HEK293 (cell line): ENCODE results near the gene STRBP.

Experiments used
- IKZF3 ChIP-seq: fragments of 450-650 bp; IDR thresholded peaks from 2 replicates; pipeline ENCODE4 v1.5.0; 2018; ENCODE audit warnings: missing biosample characterization, mild to moderate bottlenecking, missing genetic modification characterization, moderate library complexity
- MEIS1 ChIP-seq: sonication (generic); formaldehyde crosslinking; IDR thresholded peaks from 2 replicates; pipeline ENCODE4 v1.8.1; 2022; ENCODE audit warnings: missing genetic modification reagents, mild to moderate bottlenecking, borderline replicate concordance
- PATZ1 ChIP-seq: fragments of 450-650 bp; formaldehyde crosslinking; IDR thresholded peaks from 2 replicates; pipeline ENCODE4 v1.5.1; 2016; ENCODE audit warnings: missing biosample characterization, missing genetic modification characterization
- PRDM6 ChIP-seq: fragments of 450-650 bp; formaldehyde crosslinking; IDR thresholded peaks from 2 replicates; pipeline ENCODE4 v1.5.1; 2017; ENCODE audit warnings: missing biosample characterization, missing genetic modification characterization
- SP3 ChIP-seq: fragments of 450-650 bp; formaldehyde crosslinking; IDR thresholded peaks from 2 replicates; pipeline ENCODE4 v1.5.1; 2016; ENCODE audit warnings: missing biosample characterization, missing genetic modification characterization
- ZBTB10 ChIP-seq: fragments of 450-650 bp; formaldehyde crosslinking; IDR thresholded peaks from 2 replicates; pipeline ENCODE4 v1.5.1; 2016; ENCODE audit warnings: missing biosample characterization, missing genetic modification characterization
- ZBTB17 ChIP-seq: fragments of 450-650 bp; formaldehyde crosslinking; IDR thresholded peaks from 2 replicates; pipeline ENCODE4 v1.5.1; 2016; ENCODE audit warnings: missing biosample characterization, missing genetic modification characterization
- ZBTB20 ChIP-seq: fragments of 450-650 bp; formaldehyde crosslinking; IDR thresholded peaks from 2 replicates; pipeline ENCODE4 v1.5.1; 2016; ENCODE audit warnings: missing biosample characterization, missing genetic modification characterization
- ZBTB8A ChIP-seq: fragments of 450-650 bp; formaldehyde crosslinking; IDR thresholded peaks from 2 replicates; pipeline ENCODE4 v1.5.1; 2016; ENCODE audit warnings: missing biosample characterization, missing genetic modification characterization
- ZEB2 ChIP-seq: fragments of 450-650 bp; formaldehyde crosslinking; IDR thresholded peaks from 2 replicates; pipeline ENCODE4 v1.5.1; 2016; ENCODE audit warnings: missing biosample characterization, missing genetic modification characterization
- ZFP3 ChIP-seq: fragments of 450-650 bp; formaldehyde crosslinking; IDR thresholded peaks from 2 replicates; pipeline ENCODE4 v1.5.1; 2016; ENCODE audit warnings: low read depth, missing biosample characterization, missing genetic modification characterization
- ZNF133 ChIP-seq: fragments of 450-650 bp; formaldehyde crosslinking; IDR thresholded peaks from 2 replicates; pipeline ENCODE4 v1.5.1; 2016; ENCODE audit warnings: missing biosample characterization, missing genetic modification characterization
- ZNF16 ChIP-seq: fragments of 450-650 bp; formaldehyde crosslinking; IDR thresholded peaks from 2 replicates; pipeline ENCODE4 v1.5.1; 2016; ENCODE audit warnings: low read depth, missing biosample characterization, missing genetic modification characterization
- ZNF223 ChIP-seq: fragments of 450-650 bp; formaldehyde crosslinking; IDR thresholded peaks from 2 replicates; pipeline ENCODE4 v1.5.1; 2016; ENCODE audit warnings: missing biosample characterization, missing genetic modification characterization
- ZNF274 ChIP-seq, 2 experiments: fragments of 200-500 bp in 1 of 2; fragments of 450-650 bp in 1 of 2; sonication (Bioruptor generic) in 1 of 2; formaldehyde crosslinking in 1 of 2; IDR thresholded peaks; 2 replicates each; pipeline versions ENCODE4 v1.5.1 to v1.6.1; 2014 to 2016; ENCODE audit warnings: borderline replicate concordance in 1 of 2, inconsistent platforms in 1 of 2, low read length in 1 of 2, missing biosample characterization in 1 of 2, missing genetic modification characterization in 1 of 2
- ZNF292 ChIP-seq: fragments of 450-650 bp; formaldehyde crosslinking; IDR thresholded peaks from 2 replicates; pipeline ENCODE4 v1.5.1; 2016; ENCODE audit warnings: low read depth, missing biosample characterization, missing genetic modification characterization, borderline replicate concordance
- ZNF350 ChIP-seq: fragments of 450-650 bp; formaldehyde crosslinking; IDR thresholded peaks from 2 replicates; pipeline ENCODE4 v1.5.0; 2017; ENCODE audit warnings: missing biosample characterization, mild to moderate bottlenecking, missing genetic modification characterization
- ZNF366 ChIP-seq: fragments of 450-650 bp; formaldehyde crosslinking; conservative IDR thresholded peaks from 2 replicates; pipeline ENCODE4 v1.5.1; 2016; ENCODE audit warnings: missing biosample characterization, missing genetic modification characterization
- ZNF37A ChIP-seq: fragments of 450-650 bp; IDR thresholded peaks from 2 replicates; pipeline ENCODE4 v1.5.1; 2018; ENCODE audit warnings: missing biosample characterization, missing genetic modification characterization
- ZNF473 ChIP-seq: fragments of 450-650 bp; formaldehyde crosslinking; IDR thresholded peaks from 2 replicates; pipeline ENCODE4 v1.5.1; 2017; ENCODE audit warnings: missing biosample characterization, missing genetic modification characterization
- ZNF514 ChIP-seq: fragments of 450-650 bp; formaldehyde crosslinking; IDR thresholded peaks from 2 replicates; pipeline ENCODE4 v1.5.1; 2016; ENCODE audit warnings: missing biosample characterization, missing genetic modification characterization
- ZNF529 ChIP-seq: fragments of 450-650 bp; formaldehyde crosslinking; IDR thresholded peaks from 2 replicates; pipeline ENCODE4 v1.5.1; 2017; ENCODE audit warnings: missing genetic modification characterization, missing biosample characterization; ENCODE audit not compliant: insufficient replicate concordance
- ZNF600 ChIP-seq: fragments of 450-650 bp; formaldehyde crosslinking; IDR thresholded peaks from 2 replicates; pipeline ENCODE4 v1.5.1; 2016; ENCODE audit warnings: missing biosample characterization, missing genetic modification characterization
- ZNF76 ChIP-seq: fragments of 450-650 bp; formaldehyde crosslinking; IDR thresholded peaks from 2 replicates; pipeline ENCODE4; 2016; ENCODE audit warnings: low read depth, missing biosample characterization, missing genetic modification characterization, borderline replicate concordance
- ZNF777 ChIP-seq: fragments of 450-650 bp; formaldehyde crosslinking; IDR thresholded peaks from 2 replicates; pipeline ENCODE4 v1.5.1; 2017; ENCODE audit warnings: missing biosample characterization, missing genetic modification characterization, borderline replicate concordance

Gene STRBP

GRCh38 chr9:123266655-123267399 is 1.6 kb downstream of the STRBP start (continued):
- peak; percentile 30; the same call in 1 of the 2 replicates for TF ChIP-seq ZBTB10 (tag by site-specific recombination)
- TF ChIP-seq ZNF76 = 0 out of 2 replicates have a peak, but pooled peaks have one; percentile 9
- no peak for TF ChIP-seq MEIS1
- peak; percentile 60; the same call in 1 of the 2 replicates for TF ChIP-seq ZBTB20
- no peak for TF ChIP-seq ZNF514 (tag by site-specific recombination)
- TF ChIP-seq ZBTB8A (tag by site-specific recombination) = no peak
- no peak for TF ChIP-seq ZNF777 (tag by site-specific recombination)
- no peak for TF ChIP-seq ZNF473 (tag by site-specific recombination)
- TF ChIP-seq SP3 (tag by site-specific recombination) = no peak; the same call in 1 of the 2 replicates
- peak; percentile 86 for TF ChIP-seq ZNF366 (tag by site-specific recombination)
- 0 out of 2 replicates have a peak, but pooled peaks have one; percentile 20 for TF ChIP-seq ZEB2 (tag by site-specific recombination)
- TF ChIP-seq ZNF600 = peak; percentile 40; the same call in 1 of the 2 replicates
- TF ChIP-seq ZNF16 (tag by site-specific recombination) = no peak
- TF ChIP-seq ZNF292 = no peak
- TF ChIP-seq ZNF37A = no peak
- no peak for TF ChIP-seq ZNF350
- TF ChIP-seq IKZF3 = 0 out of 2 replicates have a peak, but pooled peaks have one; percentile 25
- TF ChIP-seq ZNF529 (tag by site-specific recombination) = no peak
- no peak for TF ChIP-seq ZNF133 (tag by site-specific recombination)
- peak; percentile 41; the same call in 1 of the 2 replicates for TF ChIP-seq PATZ1 (tag by site-specific recombination)
- TF ChIP-seq ZNF223 (tag by site-specific recombination) = 0 out of 2 replicates have a peak, but pooled peaks have one; percentile 6
- TF ChIP-seq ZNF274 (IDR thresholded peaks at IDR 0.05; ENCODE audit: low read length) = no peak
- no peak for TF ChIP-seq ZNF274 (tag by site-specific recombination; IDR thresholded peaks at IDR 0.05; ENCODE audit: borderline replicate concordance)
- TF ChIP-seq ZFP3 (tag by site-specific recombination) = no peak
- TF ChIP-seq PRDM6 = no peak
- no peak for TF ChIP-seq ZBTB17 (tag by site-specific recombination)
- TF ChIP-seq, all 188 proteins: peak for 11
